H9 (cell line): ENCODE measurements around the gene HTT-AS. TPM values are rescaled to one million over a fixed set of nuclear protein-coding genes. Genes with fewer than 3 reads are reported as not detected.
"Not testable (repeated sequence)": the region's sequence is repeated elsewhere in the genome, so short reads cannot be mapped to it uniquely, and the experiment has no call there.

Experiments used
- DNase-seq: peaks from one replicate; pipeline ENCODE4 v3.0.0-alpha.2; 2017
- H2AFZ ChIP-seq: one replicate; pipeline ENCODE4 v1.6.1; 2013; ENCODE audit warnings: mild to moderate bottlenecking, low read length, control low read depth, moderate library complexity
- H2AK5ac ChIP-seq: 2 replicates; pipeline ENCODE4 v1.6.1; 2013; ENCODE audit warnings: low read length, control low read depth, mixed read lengths; ENCODE audit not compliant: insufficient read length
- H2BK120ac ChIP-seq: one replicate; pipeline ENCODE4 v1.6.1; 2013; ENCODE audit warnings: low read depth, mild to moderate bottlenecking, low read length, control low read depth, inconsistent platforms; ENCODE audit not compliant: poor library complexity, severe bottlenecking
- H2BK12ac ChIP-seq: 2 replicates; pipeline ENCODE4 v1.6.1; 2013; ENCODE audit warnings: low read length, control low read depth, mixed read lengths, low read depth; ENCODE audit not compliant: insufficient read length
- H2BK15ac ChIP-seq: 2 replicates; pipeline ENCODE4 v1.6.1; 2013; ENCODE audit warnings: low read depth, low read length, control low read depth
- H2BK20ac ChIP-seq: one replicate; pipeline ENCODE4 v1.6.1; 2013; ENCODE audit warnings: low read depth, mild to moderate bottlenecking, low read length, control low read depth, inconsistent platforms; ENCODE audit not compliant: poor library complexity, severe bottlenecking
- H2BK5ac ChIP-seq: 2 replicates; pipeline ENCODE4 v1.6.1; 2013; ENCODE audit warnings: low read length, control low read depth, mixed read lengths; ENCODE audit not compliant: insufficient read length
- H3K14ac ChIP-seq: 2 replicates; pipeline ENCODE4 v1.6.1; 2013; ENCODE audit warnings: low read length, control low read depth; ENCODE audit not compliant: insufficient read depth
- H3K18ac ChIP-seq: 2 replicates; pipeline ENCODE4 v1.6.1; 2013; ENCODE audit warnings: low read depth, mild to moderate bottlenecking, mixed read lengths, low read length, control low read depth; ENCODE audit not compliant: insufficient read length
- H3K23ac ChIP-seq: 2 replicates; pipeline ENCODE4 v1.6.1; 2013; ENCODE audit warnings: low read length, control low read depth, mixed read lengths, low read depth; ENCODE audit not compliant: insufficient read length
- H3K23me2 ChIP-seq: 2 replicates; pipeline ENCODE4 v1.6.1; 2013; ENCODE audit warnings: low read depth, mild to moderate bottlenecking, mixed read lengths, low read length, control low read depth; ENCODE audit not compliant: insufficient read length, poor library complexity, severe bottlenecking
- H3K27ac ChIP-seq: 2 replicates; pipeline ENCODE4 v1.5.1; 2013; ENCODE audit warnings: low read length, control low read depth, mixed read lengths, low read depth; ENCODE audit not compliant: insufficient read length
- H3K27me3 ChIP-seq: 2 replicates; pipeline ENCODE4 v1.6.1; 2013; ENCODE audit warnings: low read length, control low read depth, inconsistent platforms; ENCODE audit not compliant: insufficient read depth
- H3K4ac ChIP-seq: 2 replicates; pipeline ENCODE4 v1.6.1; 2013; ENCODE audit warnings: low read depth, mild to moderate bottlenecking, control low read depth, inconsistent platforms, low read length, moderate library complexity
- H3K4me1 ChIP-seq: 2 replicates; pipeline ENCODE4 v1.6.1; 2013; ENCODE audit warnings: low read length, control low read depth, inconsistent platforms; ENCODE audit not compliant: insufficient read depth
- H3K4me2 ChIP-seq: 2 replicates; pipeline ENCODE4 v1.6.1; 2013; ENCODE audit warnings: low read length, control low read depth, mixed read lengths; ENCODE audit not compliant: insufficient read length, insufficient read depth
- H3K56ac ChIP-seq: 2 replicates; pipeline ENCODE4 v1.6.1; 2013; ENCODE audit warnings: low read depth, mild to moderate bottlenecking, mixed read lengths, low read length, control low read depth; ENCODE audit not compliant: insufficient read length
- H3K79me1 ChIP-seq: 2 replicates; pipeline ENCODE4 v1.6.1; 2013; ENCODE audit warnings: low read depth, mild to moderate bottlenecking, moderate library complexity, low read length, control low read depth, inconsistent platforms; ENCODE audit not compliant: insufficient read depth, poor library complexity, severe bottlenecking
- H3K79me2 ChIP-seq: 2 replicates; pipeline ENCODE4 v1.6.1; 2013; ENCODE audit warnings: low read length, control low read depth, inconsistent platforms; ENCODE audit not compliant: insufficient read depth
- H3K9ac ChIP-seq: 2 replicates; pipeline ENCODE4 v1.6.1; 2013; ENCODE audit warnings: low read length, control low read depth, mixed read lengths; ENCODE audit not compliant: insufficient read length; ENCODE audit errors: extremely low read depth
- H3K9me3 ChIP-seq: one replicate; pipeline ENCODE4 v1.6.1; 2013; ENCODE audit warnings: low read depth, low read length, inconsistent platforms; ENCODE audit not compliant: control insufficient read depth
- H3T11ph ChIP-seq: one replicate; pipeline ENCODE4 v1.6.1; 2013; ENCODE audit warnings: mild to moderate bottlenecking, low read length, control low read depth, inconsistent platforms
- H4K20me1 ChIP-seq: one replicate; pipeline ENCODE4 v1.6.1; 2013; ENCODE audit not compliant: control insufficient read depth, insufficient read length, insufficient read depth
- H4K5ac ChIP-seq: 2 replicates; pipeline ENCODE4 v1.6.1; 2013; ENCODE audit warnings: low read depth, mild to moderate bottlenecking, mixed read lengths, low read length, control low read depth; ENCODE audit not compliant: insufficient read length
- H4K8ac ChIP-seq: replicated peaks from 2 replicates; pipeline ENCODE4 v1.6.1; 2013; ENCODE audit warnings: low read length, control low read depth, mixed read lengths, low read depth; ENCODE audit not compliant: insufficient read length
- H4K91ac ChIP-seq: 2 replicates; pipeline ENCODE4 v1.6.1; 2013; ENCODE audit warnings: low read depth, mild to moderate bottlenecking, moderate library complexity, mixed read lengths, low read length, control low read depth; ENCODE audit not compliant: insufficient read length
- H3K27ac Mint-ChIP-seq, 3 experiments: 2 replicates in 2 of 3; 3 replicates in 1 of 3; pipeline ENCODE4 v1.8.0; 2020 to 2021; ENCODE audit warnings: mixed read lengths in 3 of 3, mild to moderate bottlenecking in 1 of 3, moderate library complexity in 1 of 3
- H3K27me3 Mint-ChIP-seq: 2 replicates; pipeline ENCODE4 v1.8.0; 2021; ENCODE audit warnings: low read depth, mild to moderate bottlenecking, moderate library complexity, mixed read lengths
- H3K36me3 Mint-ChIP-seq, 3 experiments: 2 replicates in 2 of 3; 3 replicates in 1 of 3; pipeline ENCODE4 v1.8.0; 2020 to 2021; ENCODE audit warnings: low read depth in 3 of 3, mixed read lengths in 3 of 3; ENCODE audit not compliant: insufficient read depth in 1 of 3
- H3K4me1 Mint-ChIP-seq, 2 experiments: 2 replicates each; pipeline ENCODE4 v1.8.0; 2020; ENCODE audit warnings: mixed read lengths in 2 of 2
- H3K4me3 Mint-ChIP-seq, 2 experiments: 2 replicates in 1 of 2; 3 replicates in 1 of 2; pipeline ENCODE4 v1.8.0; 2020 to 2021; ENCODE audit warnings: mild to moderate bottlenecking in 2 of 2, mixed read lengths in 2 of 2, moderate library complexity in 1 of 2
- H3K9me3 Mint-ChIP-seq, 2 experiments: 2 replicates in 1 of 2; 3 replicates in 1 of 2; pipeline ENCODE4 v1.8.0; 2020; ENCODE audit warnings: mild to moderate bottlenecking in 2 of 2, mixed read lengths in 2 of 2, moderate library complexity in 1 of 2
- WGBS: extraction: QIAGEN DNeasy Blood & Tissue Kit; methylation state at CpG from one replicate; pipeline ENCODE4 v1.1.7; 2013; ENCODE audit warnings: missing lambda C conversion rate, low lambda C conversion rate, mixed read lengths; ENCODE audit not compliant: insufficient read length; ENCODE audit errors: extremely low coverage; 5-methylcytosine and 5-hydroxymethylcytosine counted together
- total RNA-seq: library from RNA; stranded (reverse); gene quantifications from 2 replicates; pipeline ENCODE4 v1.2.1, GENCODE V29; 2021
- TF ChIP-seq, protein P1 (sequence below): fragments of 200-600 bp; sonication (generic); conservative IDR thresholded peaks from 3 replicates; pipeline ENCODE4 v1.8.0; 2021; ENCODE audit warnings: antibody characterized with exemption, mild to moderate bottlenecking

HTT-AS gene
- total RNA-seq, 1 experiment from 2014 or later, result not detected

DNA sequence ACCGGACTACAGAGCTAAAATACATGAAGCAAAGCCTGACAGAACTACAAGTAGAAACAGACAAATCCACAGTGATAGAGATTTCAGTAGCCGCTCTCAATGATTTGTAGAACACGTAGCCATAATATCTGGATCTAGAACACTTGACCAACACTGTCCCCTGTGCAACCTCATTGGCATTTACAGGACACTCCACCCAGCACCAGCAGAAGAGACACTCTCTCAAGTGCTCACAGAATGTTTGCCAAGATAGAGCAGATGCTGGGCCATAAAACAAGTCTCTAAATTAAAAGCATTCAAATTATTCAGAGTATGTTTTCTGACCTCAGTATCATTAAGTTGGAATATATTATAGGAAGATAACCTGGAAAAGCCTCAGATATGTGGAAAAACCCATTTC lies 21.9 kb upstream of the HTT-AS start:
- Histone ChIP-seq H2AK5ac (no peak overlapping the region), H3K79me1 (no peaks in the 10 kb centered on the region), H3K4me1 (no peaks in the 10 kb centered on the region), H3K27ac (no peak overlapping the region), H3K18ac (no peak overlapping the region), H2BK5ac (no peak overlapping the region), H4K8ac (no peak overlapping the region), H2BK12ac (no peak overlapping the region), H3K9me3 (no peaks in the 10 kb centered on the region), H3T11ph (no peak overlapping the region), H3K56ac (no peak overlapping the region), H2BK15ac (no peak overlapping the region), H3K9ac (no peak overlapping the region), H2BK20ac (no peak overlapping the region), H3K4ac (no peak overlapping the region), H2BK120ac (no peak overlapping the region), H3K14ac (no peak overlapping the region), H3K27me3 (no peaks in the 10 kb centered on the region), H4K91ac (no peak overlapping the region), H2AFZ (no peak overlapping the region), H3K23ac (no peak overlapping the region), H3K79me2 (no peaks in the 10 kb centered on the region), H3K23me2 (no peaks in the 10 kb centered on the region), H4K20me1 (no peaks in the 10 kb centered on the region), H3K4me2 (no peak overlapping the region), H4K5ac (no peak overlapping the region)
- WGBS, result no CpG with 5 or more reads among the region's 3 CpGs
- no peaks in the 10 kb centered on the region for H3K4me1 Mint-ChIP-seq
- DNase-seq, result no peak
- no peak overlapping the region for H3K4me3 Mint-ChIP-seq
- H3K9me3 Mint-ChIP-seq, result peaks cover 13 to 17% of the 10 kb centered on the region in 2 experiments
- TF ChIP-seq, protein P1, sequence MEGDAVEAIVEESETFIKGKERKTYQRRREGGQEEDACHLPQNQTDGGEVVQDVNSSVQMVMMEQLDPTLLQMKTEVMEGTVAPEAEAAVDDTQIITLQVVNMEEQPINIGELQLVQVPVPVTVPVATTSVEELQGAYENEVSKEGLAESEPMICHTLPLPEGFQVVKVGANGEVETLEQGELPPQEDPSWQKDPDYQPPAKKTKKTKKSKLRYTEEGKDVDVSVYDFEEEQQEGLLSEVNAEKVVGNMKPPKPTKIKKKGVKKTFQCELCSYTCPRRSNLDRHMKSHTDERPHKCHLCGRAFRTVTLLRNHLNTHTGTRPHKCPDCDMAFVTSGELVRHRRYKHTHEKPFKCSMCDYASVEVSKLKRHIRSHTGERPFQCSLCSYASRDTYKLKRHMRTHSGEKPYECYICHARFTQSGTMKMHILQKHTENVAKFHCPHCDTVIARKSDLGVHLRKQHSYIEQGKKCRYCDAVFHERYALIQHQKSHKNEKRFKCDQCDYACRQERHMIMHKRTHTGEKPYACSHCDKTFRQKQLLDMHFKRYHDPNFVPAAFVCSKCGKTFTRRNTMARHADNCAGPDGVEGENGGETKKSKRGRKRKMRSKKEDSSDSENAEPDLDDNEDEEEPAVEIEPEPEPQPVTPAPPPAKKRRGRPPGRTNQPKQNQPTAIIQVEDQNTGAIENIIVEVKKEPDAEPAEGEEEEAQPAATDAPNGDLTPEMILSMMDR, result no peak
- H3K27ac Mint-ChIP-seq, result no peak overlapping the region
- no peaks in the 10 kb centered on the region for H3K27me3 Mint-ChIP-seq
- peaks cover 43 to 70% (median 70%) of the 10 kb centered on the region in 3 experiments for H3K36me3 Mint-ChIP-seq

DNA sequence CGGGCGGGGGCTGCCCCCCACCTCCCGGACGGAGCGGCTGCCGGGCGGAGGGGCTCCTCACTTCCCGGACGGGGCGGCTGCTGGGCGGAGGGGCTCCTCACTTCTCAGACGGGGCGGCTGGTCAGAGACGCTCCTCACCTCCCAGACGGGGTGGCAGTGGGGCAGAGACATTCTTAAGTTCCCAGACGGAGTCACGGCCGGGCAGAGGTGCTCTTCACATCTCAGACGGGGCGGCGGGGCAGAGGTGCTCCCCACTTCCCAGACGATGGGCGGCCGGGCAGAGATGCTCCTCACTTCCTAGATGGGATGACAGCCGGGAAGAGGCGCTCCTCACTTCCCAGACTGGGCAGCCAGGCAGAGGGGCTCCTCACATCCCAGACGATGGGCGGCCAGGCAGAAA lies 20.4 kb upstream of the HTT-AS start:
- H3K4me3 Mint-ChIP-seq, H3K4me1 Mint-ChIP-seq: not testable (repeated sequence)

More for the DNA sequence above, 20.4 kb upstream of the HTT-AS start:
- H3K79me2 ChIP-seq, H3T11ph ChIP-seq, H3K4me1 ChIP-seq, H3K23ac ChIP-seq, H3K27me3 Mint-ChIP-seq, H2AK5ac ChIP-seq, H3K14ac ChIP-seq, H4K5ac ChIP-seq, H3K18ac ChIP-seq, DNase-seq, H3K27ac Mint-ChIP-seq, H4K20me1 ChIP-seq, H4K8ac ChIP-seq, H2AFZ ChIP-seq, H2BK120ac ChIP-seq, H2BK20ac ChIP-seq, H4K91ac ChIP-seq, H2BK5ac ChIP-seq, H3K4me2 ChIP-seq, H3K9me3 ChIP-seq, H3K23me2 ChIP-seq, H2BK12ac ChIP-seq, H3K56ac ChIP-seq, H3K27me3 ChIP-seq, H3K9ac ChIP-seq, H3K27ac ChIP-seq, H3K4ac ChIP-seq, H2BK15ac ChIP-seq, H3K79me1 ChIP-seq: not testable (repeated sequence)
- H3K9me3 Mint-ChIP-seq, result peaks cover 13 to 17% of the 10 kb centered on the region in 2 experiments
- peaks cover 42 to 62% (median 59%) of the 10 kb centered on the region in 3 experiments for H3K36me3 Mint-ChIP-seq
- WGBS, result no CpG with 5 or more reads among the region's 28 CpGs
